Measurements from ENCODE around the gene CYP4F11. TPM values are rescaled to one million over a fixed set of nuclear protein-coding genes. Genes with fewer than 3 reads are reported as not detected.

The CYP4F11 gene
- total and polyA plus RNA-seq, 2 of the 4 experiments (the other 2 are of a cell fraction): not detected

DNA sequence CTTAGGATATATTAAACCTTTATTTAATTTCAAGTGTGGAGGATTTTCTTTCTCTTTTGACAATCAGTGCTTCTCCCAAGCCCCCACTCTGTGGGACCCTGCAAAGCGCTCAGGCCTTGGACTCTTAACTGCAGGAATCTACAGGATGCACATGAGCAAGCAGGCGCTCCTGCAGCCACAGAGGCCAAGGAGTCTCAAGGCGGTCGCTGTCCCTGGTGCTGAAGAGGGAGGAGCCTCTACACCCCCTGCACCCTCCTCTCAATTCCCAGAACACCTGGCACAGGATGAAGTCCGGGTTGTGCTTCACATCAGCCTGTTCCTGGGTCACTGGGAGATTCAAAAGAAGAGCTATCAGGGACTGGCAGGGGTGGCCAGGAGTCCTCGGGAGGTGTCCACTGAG is 28.0 kb upstream of the CYP4F11 start:
- no peak overlapping the region for H2AK9ac ChIP-seq (replicated peaks; ENCODE audit: low read depth, low read length, poor library complexity)
- no CpG with 5 or more reads among the region's 6 CpGs for WGBS, 2 experiments (ENCODE audit: extremely low coverage in 2 of 2, insufficient read length in 1 of 2)
- no peak overlapping the region for H2AK5ac ChIP-seq (ENCODE audit: low read depth, low read length)
- H3K9me3 ChIP-seq (ENCODE audit: control insufficient read depth, insufficient read depth, low read length): peaks cover 11% of the 10 kb centered on the region; the same call in 1 of the 2 replicates
- H3K23ac ChIP-seq (ENCODE audit: low read depth, low read length): no peak overlapping the region
- H2BK20ac ChIP-seq (ENCODE audit: low read depth, low read length): no peak overlapping the region
- in situ Hi-C loops (cut with MboI; ENCODE audit: low sequenced_read_pairs) (no loop called here), intact Hi-C loops (cut with micrococcal nuclease) (no loop called here), dilution Hi-C loops (cut with HindIII; ENCODE audit: low sequenced_read_pairs, unreplicated experiment) (no loop called here)
- no peak overlapping the region for H2BK15ac ChIP-seq (ENCODE audit: low read depth, low read length)
- H3K18ac ChIP-seq (ENCODE audit: low read depth, low read length): no peak overlapping the region
- H3K14ac ChIP-seq (replicated peaks; ENCODE audit: low read depth, low read length): no peak overlapping the region
- ATAC-seq (ENCODE audit: low read depth) (no peak), DNase-seq (no peak)
- H2BK120ac ChIP-seq (ENCODE audit: low read depth, low read length): no peak overlapping the region
- BruUV-seq (replicated peaks): no TSS peak
- no peak overlapping the region for H3K4me3 ChIP-seq (ENCODE audit: insufficient read depth, low read depth, low read length)
- H4K20me1 ChIP-seq (ENCODE audit: insufficient read depth, low read length): no peaks in the 10 kb centered on the region
- H3K9ac ChIP-seq (ENCODE audit: low read depth, low read length): no peak overlapping the region
- H2AFZ ChIP-seq (replicated peaks; ENCODE audit: low read length, poor library complexity): no peak overlapping the region
- no peaks in the 10 kb centered on the region for H3K9me1 ChIP-seq (ENCODE audit: insufficient read depth, low read length)
- TF ChIP-seq, protein P1, sequence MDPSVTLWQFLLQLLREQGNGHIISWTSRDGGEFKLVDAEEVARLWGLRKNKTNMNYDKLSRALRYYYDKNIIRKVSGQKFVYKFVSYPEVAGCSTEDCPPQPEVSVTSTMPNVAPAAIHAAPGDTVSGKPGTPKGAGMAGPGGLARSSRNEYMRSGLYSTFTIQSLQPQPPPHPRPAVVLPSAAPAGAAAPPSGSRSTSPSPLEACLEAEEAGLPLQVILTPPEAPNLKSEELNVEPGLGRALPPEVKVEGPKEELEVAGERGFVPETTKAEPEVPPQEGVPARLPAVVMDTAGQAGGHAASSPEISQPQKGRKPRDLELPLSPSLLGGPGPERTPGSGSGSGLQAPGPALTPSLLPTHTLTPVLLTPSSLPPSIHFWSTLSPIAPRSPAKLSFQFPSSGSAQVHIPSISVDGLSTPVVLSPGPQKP (IDR thresholded peaks at IDR 0.05; ENCODE audit: borderline replicate concordance, low read depth, low read length): no peak
- no peak for TF ChIP-seq RFX5 (IDR thresholded peaks at IDR 0.05; ENCODE audit: low read depth, low read length)
- TF ChIP-seq MXI1 (IDR thresholded peaks at IDR 0.05; ENCODE audit: borderline replicate concordance, low read depth, low read length): no peak
- no peak for TF ChIP-seq CEBPB (IDR thresholded peaks at IDR 0.05; ENCODE audit: low read depth, low read length)
- H3K27ac ChIP-seq (ENCODE audit: insufficient read depth, low read length): no peak overlapping the region
- no peak overlapping the region for H2BK5ac ChIP-seq (ENCODE audit: low read depth, low read length, poor library complexity, severe bottlenecking)
- POLR2A ChIA-PET (ENCODE audit: unreplicated experiment): no interaction called here
- CTCF ChIA-PET: no interaction called here
- H3K4me2 ChIP-seq (ENCODE audit: low read depth, low read length): no peak overlapping the region
- H3K4ac ChIP-seq (ENCODE audit: low read depth, low read length): no peak overlapping the region
- H3K4me1 ChIP-seq (ENCODE audit: control insufficient read depth, insufficient read depth, low read length): no peaks in the 10 kb centered on the region
- no peaks in the 10 kb centered on the region for H3K79me1 ChIP-seq (ENCODE audit: low read depth in 1 of 2, low read length in 2 of 2)
- no peak overlapping the region for H4K8ac ChIP-seq (ENCODE audit: low read depth in 2 of 2, low read length in 2 of 2)
- no peak overlapping the region for H3K56ac ChIP-seq (ENCODE audit: extremely low read depth, insufficient read depth, low read length)
- no peaks in the 10 kb centered on the region for H3K36me3 ChIP-seq (ENCODE audit: control insufficient read depth, insufficient read depth, low read length)
- H4K91ac ChIP-seq (ENCODE audit: insufficient read depth, low read depth, low read length): no peak overlapping the region
- H4K5ac ChIP-seq (ENCODE audit: low read depth, low read length): no peak overlapping the region
- H3K27me3 ChIP-seq (ENCODE audit: control insufficient read depth, insufficient read depth, low read length): no peaks in the 10 kb centered on the region

Measured in IMR-90 (cell line).